Smooth muscle cell of the coronary artery (primary cell): ENCODE measurements around the gene HTD2. TPM values are rescaled to one million over a fixed set of nuclear protein-coding genes. Genes with fewer than 3 reads are reported as not detected.

Experiments
- total RNA-seq: library from RNA; depleted of rRNA; stranded (reverse); fragments of >200 nt; gene quantifications from 2 replicates; pipeline ENCODE4 v1.2.3, GENCODE V29; 2014; ENCODE audit warnings: low replicate concordance

Gene HTD2
- 3.4 and 5.3 TPM in 2 replicates for total RNA-seq

GRCh38 chr3:58305882-58306711 lies at the start of gene HTD2, which contains the start of gene RPP14:
HTD2 (plus strand) TSS chr3:58306520; CDS start chr3:58317614, 11,094 bp downstream.
RPP14 (plus strand) TSS chr3:58306245; CDS start chr3:58310330, 4,085 bp downstream.

DNA sequence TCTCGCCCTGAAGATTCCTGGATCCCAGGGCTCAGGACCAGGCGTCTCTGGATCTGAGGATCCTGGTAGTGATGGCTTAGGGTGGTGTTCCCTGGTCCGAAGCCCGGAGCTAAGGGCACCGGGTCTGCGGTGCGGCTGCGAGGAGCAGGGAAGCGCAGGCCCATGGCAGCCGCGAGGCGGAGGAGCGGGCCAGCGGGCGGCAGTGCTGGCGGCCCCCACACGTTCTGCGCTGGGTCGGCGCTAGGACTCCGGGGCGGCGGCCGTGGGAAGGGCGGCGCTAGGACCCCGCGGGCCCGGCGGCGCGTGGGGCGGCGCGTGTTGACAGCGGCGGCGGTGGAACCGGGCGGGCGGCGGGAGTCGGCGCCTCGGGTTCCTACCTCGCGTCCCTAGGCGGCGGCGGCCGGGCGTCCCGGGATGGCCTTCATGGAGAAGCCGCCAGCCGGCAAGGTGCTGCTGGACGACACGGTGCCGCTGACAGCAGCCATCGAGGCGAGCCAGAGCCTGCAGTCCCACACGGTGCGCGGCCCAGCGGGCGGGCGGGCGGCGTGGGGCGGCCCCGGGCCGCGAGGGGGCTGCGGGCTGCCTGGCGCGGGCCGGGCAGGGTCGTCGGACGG lies 26.4 kb downstream of the HTD2 start, which contains the start of gene PXK:
Gene PXK, plus strand, starts transcription at position 318 of the 614 bp plus-strand sequence. Its CDS starts 97 bp downstream, at position 415.

Other genes with a start within 250 kb of the HTD2 start
- 0.12 TPM in 1 of 2 replicates, not detected in the other for gene DNASE1L3, start 95.5 kb upstream of the HTD2 start, total RNA-seq
- gene ABHD6, start 68.7 kb upstream of the HTD2 start, total RNA-seq, result 5.6 and 7.1 TPM in 2 replicates
- gene RPP14, start 275 bp upstream of the HTD2 start, total RNA-seq, result 8.0 and 8.9 TPM in 2 replicates
- gene PXK, start 26.4 kb downstream of the HTD2 start, total RNA-seq, result 18.9 and 35.5 TPM in 2 replicates
- 54.1 and 87.4 TPM in 2 replicates for gene PDHB, start 127.3 kb downstream of the HTD2 start, total RNA-seq
- gene KCTD6, start 185.6 kb downstream of the HTD2 start, total RNA-seq, result 5.7 and 6.1 TPM in 2 replicates
- gene ACOX2, start 230.7 kb downstream of the HTD2 start, total RNA-seq, result 17.2 and 23.4 TPM in 2 replicates